GM18909 (cell line): ENCODE results near the gene ASPG.

ENCODE experiments used
- ATAC-seq: cut with Tn5 transposase; IDR thresholded peaks from one replicate; pipeline ENCODE4 v1.9.1; 2021; ENCODE audit warnings: mild to moderate bottlenecking; ENCODE audit not compliant: unreplicated experiment, poor library complexity

ASPG gene

GRCh38 chr14:104114421-104115130 lies 29.1 kb downstream of the ASPG start:
- no peak for ATAC-seq

- no peak for ATAC-seq
These were observed 29.7 kb downstream of the ASPG start for GRCh38 chr14:104115131-104115600.

- ATAC-seq = no peak
These were observed 30.3 kb downstream of the ASPG start for GRCh38 chr14:104115691-104116287.

GRCh38 chr14:104116288-104116755 lies 30.8 kb downstream of the ASPG start:
- ATAC-seq = no peak

- no peak for ATAC-seq
These were observed 31.3 kb downstream of the ASPG start for GRCh38 chr14:104116756-104117340.

GRCh38 chr14:104117341-104118005 lies 32.0 kb downstream of the ASPG start:
- ATAC-seq = no peak

- no peak for ATAC-seq
These were observed 32.7 kb downstream of the ASPG start for GRCh38 chr14:104118006-104118844.

GRCh38 chr14:104119119-104119487 lies 33.6 kb downstream of the ASPG start:
- ATAC-seq = no peak

- no peak for ATAC-seq
These were observed 34.2 kb downstream of the ASPG start for GRCh38 chr14:104119488-104120251.

- ATAC-seq = no peak
These were observed 34.8 kb downstream of the ASPG start for GRCh38 chr14:104120281-104120741.

- ATAC-seq = no peak
These were observed 35.6 kb downstream of the ASPG start for GRCh38 chr14:104121142-104121541.

- no peak for ATAC-seq
These were observed 38.4 kb downstream of the ASPG start for GRCh38 chr14:104123879-104124278.

GRCh38 chr14:104125011-104125410 lies 39.5 kb downstream of the ASPG start:
- ATAC-seq = no peak

GRCh38 chr14:104126753-104127152 lies 41.3 kb downstream of the ASPG start:
- ATAC-seq = no peak

- ATAC-seq = no peak
These were observed 43.5 kb downstream of the ASPG start for GRCh38 chr14:104128981-104129380.

GRCh38 chr14:104129556-104129955 lies 44.1 kb downstream of the ASPG start:
- ATAC-seq = no peak

- no peak for ATAC-seq
These were observed 45.6 kb downstream of the ASPG start for GRCh38 chr14:104130974-104131651.

- ATAC-seq = no peak
These were observed 46.6 kb downstream of the ASPG start for GRCh38 chr14:104131968-104132732.
